Activated CD8-positive, alpha-beta memory T cell treated with anti-CD3 and anti-CD28 coated beads, Interleukin-2, amount 50 U/mL, for 24 hours (primary cell): ENCODE results near the gene C5orf46.
"Not testable (repeated sequence)": the region's sequence is repeated elsewhere in the genome, so short reads cannot be mapped to it uniquely, and the experiment has no call there.

Source experiments
- DNase-seq: peaks from one replicate; pipeline ENCODE4 v3.0.0-alpha.2; 2020; ENCODE audit errors: extremely low read depth

Gene C5orf46

GRCh38 chr5:147906326-147907095 lies at the start of gene C5orf46:
Gene C5orf46, minus strand, starts transcription at chr5:147906538. Its CDS starts 37 bp downstream, at chr5:147906501.
- DNase-seq = no peak

- DNase-seq = no peak
These were observed 48.6 kb upstream of the C5orf46 start for GRCh38 chr5:147954971-147955370.

GRCh38 chr5:147949711-147950573 lies 43.6 kb upstream of the C5orf46 start:
- DNase-seq = no peak

- DNase-seq = not testable (repeated sequence)
These were observed 40.4 kb upstream of the C5orf46 start for GRCh38 chr5:147946658-147947274.

- DNase-seq = no peak
These were observed 33.2 kb upstream of the C5orf46 start for GRCh38 chr5:147939431-147940114.

GRCh38 chr5:147935032-147935431 lies 28.7 kb upstream of the C5orf46 start:
- DNase-seq = no peak

GRCh38 chr5:147930769-147931168 lies 24.4 kb upstream of the C5orf46 start:
- no peak for DNase-seq

- DNase-seq = no peak
These were observed 21.6 kb upstream of the C5orf46 start for GRCh38 chr5:147927901-147928300.

GRCh38 chr5:147925020-147925419 lies 18.7 kb upstream of the C5orf46 start:
- DNase-seq = no peak

- DNase-seq = no peak
These were observed 14.8 kb upstream of the C5orf46 start for GRCh38 chr5:147921136-147921535.

- no peak for DNase-seq
These were observed 14.2 kb upstream of the C5orf46 start for GRCh38 chr5:147920420-147921030.

GRCh38 chr5:147918899-147919298 lies 12.6 kb upstream of the C5orf46 start:
- no peak for DNase-seq

- DNase-seq = no peak
These were observed 11.9 kb upstream of the C5orf46 start for GRCh38 chr5:147918101-147918685.

GRCh38 chr5:147913786-147914185 lies 7.4 kb upstream of the C5orf46 start:
- no peak for DNase-seq

GRCh38 chr5:147912011-147912410 lies 5.7 kb upstream of the C5orf46 start:
- no peak for DNase-seq

- DNase-seq = no peak
These were observed 5.1 kb upstream of the C5orf46 start for GRCh38 chr5:147911427-147911826.

GRCh38 chr5:147904110-147904509 lies 2.2 kb downstream of the C5orf46 start:
- DNase-seq = no peak

- no peak for DNase-seq
These were observed 3.7 kb downstream of the C5orf46 start for GRCh38 chr5:147902609-147903115.

GRCh38 chr5:147901599-147902039 lies 4.7 kb downstream of the C5orf46 start:
- no peak for DNase-seq

GRCh38 chr5:147898875-147899401 lies 7.4 kb downstream of the C5orf46 start:
- no peak for DNase-seq
